SK-N-SH treated with all-trans-retinoic acid at 6 μM for 48 hours (cell line): ENCODE data around the gene ASB6.

Experiments
- ARNTL ChIP-seq: fragments of 450-650 bp; formaldehyde crosslinking; IDR thresholded peaks from 2 replicates; pipeline ENCODE4 v1.5.0; 2020; ENCODE audit warnings: low read depth, mild to moderate bottlenecking, moderate library complexity, borderline replicate concordance
- BACH2 ChIP-seq: fragments of 250-450 bp; sonication (Bioruptor Pico); IDR thresholded peaks from 2 replicates; pipeline ENCODE4 v1.9.0; 2021; ENCODE audit warnings: mild to moderate bottlenecking, borderline replicate concordance
- CSDC2 ChIP-seq: fragments of 250-450 bp; sonication (Bioruptor Pico); IDR thresholded peaks from 2 replicates; pipeline ENCODE4 v1.5.0; 2020; ENCODE audit warnings: mild to moderate bottlenecking, moderate library complexity
- GLIS3 ChIP-seq: fragments of 250-450 bp; sonication (Bioruptor Pico); IDR thresholded peaks from 2 replicates; pipeline ENCODE4 v1.5.0; 2020; ENCODE audit warnings: mild to moderate bottlenecking, moderate library complexity
- OSR1 ChIP-seq: fragments of 250-450 bp; sonication (Bioruptor Pico); IDR thresholded peaks from 2 replicates; pipeline ENCODE4 v1.8.0; 2022; ENCODE audit warnings: moderate library complexity, mild to moderate bottlenecking, inconsistent platforms
- PATZ1 ChIP-seq: fragments of 250-450 bp; sonication (Bioruptor Pico); IDR thresholded peaks from 2 replicates; pipeline ENCODE4 v1.8.0; 2020; ENCODE audit warnings: mild to moderate bottlenecking, moderate library complexity, borderline replicate concordance
- PPARA ChIP-seq: fragments of 250-450 bp; sonication (Bioruptor Pico); IDR thresholded peaks from 2 replicates; pipeline ENCODE4 v1.5.0; 2020; ENCODE audit warnings: mild to moderate bottlenecking, borderline replicate concordance
- RARB ChIP-seq: fragments of 250-450 bp; sonication (Bioruptor Pico); IDR thresholded peaks from 2 replicates; pipeline ENCODE4 v1.8.0; 2021; ENCODE audit warnings: mild to moderate bottlenecking, moderate library complexity
- SNAI2 ChIP-seq: fragments of 250-450 bp; sonication (Bioruptor Pico); IDR thresholded peaks from 2 replicates; pipeline ENCODE4 v1.5.0; 2020; ENCODE audit warnings: mild to moderate bottlenecking, moderate library complexity
- TOX ChIP-seq: fragments of 250-450 bp; sonication (Bioruptor Pico); IDR thresholded peaks from 2 replicates; pipeline ENCODE4 v1.8.0; 2021; ENCODE audit warnings: mild to moderate bottlenecking, moderate library complexity, borderline replicate concordance
- ZC3H10 ChIP-seq: fragments of 250-450 bp; sonication (Bioruptor Pico); IDR thresholded peaks from 2 replicates; pipeline ENCODE4 v1.5.1; 2021; ENCODE audit warnings: mild to moderate bottlenecking, moderate library complexity
- ZFP30 ChIP-seq: fragments of 450-650 bp; formaldehyde crosslinking; IDR thresholded peaks from 2 replicates; pipeline ENCODE4 v1.5.0; 2022; ENCODE audit warnings: mild to moderate bottlenecking, moderate library complexity
- ZNF565 ChIP-seq: fragments of 450-650 bp; formaldehyde crosslinking; conservative IDR thresholded peaks from 2 replicates; pipeline ENCODE4 v1.5.0; 2020; ENCODE audit warnings: low read depth, mild to moderate bottlenecking, moderate library complexity
- TF ChIP-seq, protein P1 (sequence below): fragments of 250-450 bp; sonication (Bioruptor Pico); IDR thresholded peaks from 2 replicates; pipeline ENCODE4 v1.5.1; 2020; ENCODE audit warnings: low read depth, mild to moderate bottlenecking, moderate library complexity

GRCh38 chr9:129666575-129666974, 24.6 kb upstream of the ASB6 start:
- TF ChIP-seq PATZ1 (CRISPR knock-in tag), result no peak
- TF ChIP-seq, protein P1, sequence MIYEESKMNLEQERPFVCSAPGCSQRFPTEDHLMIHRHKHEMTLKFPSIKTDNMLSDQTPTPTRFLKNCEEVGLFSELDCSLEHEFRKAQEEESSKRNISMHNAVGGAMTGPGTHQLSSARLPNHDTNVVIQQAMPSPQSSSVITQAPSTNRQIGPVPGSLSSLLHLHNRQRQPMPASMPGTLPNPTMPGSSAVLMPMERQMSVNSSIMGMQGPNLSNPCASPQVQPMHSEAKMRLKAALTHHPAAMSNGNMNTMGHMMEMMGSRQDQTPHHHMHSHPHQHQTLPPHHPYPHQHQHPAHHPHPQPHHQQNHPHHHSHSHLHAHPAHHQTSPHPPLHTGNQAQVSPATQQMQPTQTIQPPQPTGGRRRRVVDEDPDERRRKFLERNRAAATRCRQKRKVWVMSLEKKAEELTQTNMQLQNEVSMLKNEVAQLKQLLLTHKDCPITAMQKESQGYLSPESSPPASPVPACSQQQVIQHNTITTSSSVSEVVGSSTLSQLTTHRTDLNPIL (CRISPR knock-in tag), result no peak
- no peak for TF ChIP-seq OSR1
- TF ChIP-seq ARNTL (CRISPR knock-in tag), result no peak
- TF ChIP-seq ZFP30, result no peak
- no peak for TF ChIP-seq SNAI2
- TF ChIP-seq ZC3H10 (CRISPR knock-in tag), result no peak
- TF ChIP-seq CSDC2, result no peak
- no peak for TF ChIP-seq TOX (CRISPR knock-in tag)
- no peak for TF ChIP-seq RARB (CRISPR knock-in tag)
- no peak for TF ChIP-seq PPARA (CRISPR knock-in tag)
- TF ChIP-seq ZNF565 (CRISPR knock-in tag), result no peak
- TF ChIP-seq GLIS3 (CRISPR knock-in tag), result no peak
- no peak for TF ChIP-seq BACH2 (CRISPR knock-in tag)
